Measurements from ENCODE around the gene HECTD4. TPM values are rescaled to one million over a fixed set of nuclear protein-coding genes. Genes with fewer than 3 reads are reported as not detected.

The HECTD4 gene
- total RNA-seq, 1 experiment from 2014 or later: 54.5 TPM

- no peak overlapping the region for H3K27ac Mint-ChIP-seq (ENCODE audit: unreplicated experiment)
- no peaks in the 10 kb centered on the region for H3K27me3 Mint-ChIP-seq (ENCODE audit: insufficient read depth, unreplicated experiment)
- H3K9me3 Mint-ChIP-seq (ENCODE audit: unreplicated experiment): no peaks in the 10 kb centered on the region
- no peaks in the 10 kb centered on the region for H3K4me1 Mint-ChIP-seq (ENCODE audit: low read depth, unreplicated experiment)
- TF ChIP-seq, protein P1, sequence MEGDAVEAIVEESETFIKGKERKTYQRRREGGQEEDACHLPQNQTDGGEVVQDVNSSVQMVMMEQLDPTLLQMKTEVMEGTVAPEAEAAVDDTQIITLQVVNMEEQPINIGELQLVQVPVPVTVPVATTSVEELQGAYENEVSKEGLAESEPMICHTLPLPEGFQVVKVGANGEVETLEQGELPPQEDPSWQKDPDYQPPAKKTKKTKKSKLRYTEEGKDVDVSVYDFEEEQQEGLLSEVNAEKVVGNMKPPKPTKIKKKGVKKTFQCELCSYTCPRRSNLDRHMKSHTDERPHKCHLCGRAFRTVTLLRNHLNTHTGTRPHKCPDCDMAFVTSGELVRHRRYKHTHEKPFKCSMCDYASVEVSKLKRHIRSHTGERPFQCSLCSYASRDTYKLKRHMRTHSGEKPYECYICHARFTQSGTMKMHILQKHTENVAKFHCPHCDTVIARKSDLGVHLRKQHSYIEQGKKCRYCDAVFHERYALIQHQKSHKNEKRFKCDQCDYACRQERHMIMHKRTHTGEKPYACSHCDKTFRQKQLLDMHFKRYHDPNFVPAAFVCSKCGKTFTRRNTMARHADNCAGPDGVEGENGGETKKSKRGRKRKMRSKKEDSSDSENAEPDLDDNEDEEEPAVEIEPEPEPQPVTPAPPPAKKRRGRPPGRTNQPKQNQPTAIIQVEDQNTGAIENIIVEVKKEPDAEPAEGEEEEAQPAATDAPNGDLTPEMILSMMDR (IDR thresholded peaks at IDR 0.05; ENCODE audit: insufficient read depth in 1 of 2, low read depth in 1 of 2, low read length in 1 of 2, severe bottlenecking in 1 of 2, unreplicated experiment in 1 of 2): no peak
- ChIA-PET POLR2A (no interaction called here), CTCF (no interaction called here)
- no TSS peak for BruUV-seq (replicated peaks)
- peaks cover 66% of the 10 kb centered on the region for H3K36me3 Mint-ChIP-seq (ENCODE audit: insufficient read depth, unreplicated experiment)
- no peak overlapping the region for H3K4me3 Mint-ChIP-seq (ENCODE audit: unreplicated experiment)
- Histone ChIP-seq H3K27me3 (replicated peaks; ENCODE audit: control insufficient read depth, insufficient read depth, low read length) (no peaks in the 10 kb centered on the region), H3K9me3 (no peaks in the 10 kb centered on the region), H3K4me3 (ENCODE audit: low read depth, low read length) (no peak overlapping the region), H3K36me3 (ENCODE audit: control insufficient read depth, insufficient read depth, low read length) (peaks cover 1% of the 10 kb centered on the region; the same call in 1 of the 2 replicates), H3K4me1 (no peaks in the 10 kb centered on the region)
- DNase-seq: no peak
- intact Hi-C loops (cut with micrococcal nuclease; ENCODE audit: unreplicated experiment): no loop called here
Observed at GRCh38 chr12:112238441-112238840, 143.8 kb downstream of the HECTD4 start.

GRCh38 chr12:112236786-112237185 lies 145.4 kb downstream of the HECTD4 start:
- H3K4me1 ChIP-seq: no peaks in the 10 kb centered on the region
- no peaks in the 10 kb centered on the region for H3K27me3 Mint-ChIP-seq (ENCODE audit: insufficient read depth, unreplicated experiment)
- TF ChIP-seq, protein P1 (IDR thresholded peaks at IDR 0.05; ENCODE audit: insufficient read depth in 1 of 2, low read depth in 1 of 2, low read length in 1 of 2, severe bottlenecking in 1 of 2, unreplicated experiment in 1 of 2): no peak
- no peak for DNase-seq
- H3K9me3 Mint-ChIP-seq (ENCODE audit: unreplicated experiment): no peaks in the 10 kb centered on the region
- peaks cover 1% of the 10 kb centered on the region; the same call in 1 of the 2 replicates for H3K36me3 ChIP-seq (ENCODE audit: control insufficient read depth, insufficient read depth, low read length)
- ChIA-PET POLR2A (no interaction called here), CTCF (no interaction called here)
- BruUV-seq (replicated peaks): no TSS peak
- no peak overlapping the region for H3K4me3 Mint-ChIP-seq (ENCODE audit: unreplicated experiment)
- no peaks in the 10 kb centered on the region for H3K27me3 ChIP-seq (replicated peaks; ENCODE audit: control insufficient read depth, insufficient read depth, low read length)
- H3K4me1 Mint-ChIP-seq (ENCODE audit: low read depth, unreplicated experiment): no peaks in the 10 kb centered on the region
- peaks cover 66% of the 10 kb centered on the region for H3K36me3 Mint-ChIP-seq (ENCODE audit: insufficient read depth, unreplicated experiment)
- H3K9me3 ChIP-seq: no peaks in the 10 kb centered on the region
- intact Hi-C loops (cut with micrococcal nuclease; ENCODE audit: unreplicated experiment): no loop called here
- no peak overlapping the region for H3K4me3 ChIP-seq (ENCODE audit: low read depth, low read length)
- H3K27ac Mint-ChIP-seq (ENCODE audit: unreplicated experiment): no peak overlapping the region

DNA sequence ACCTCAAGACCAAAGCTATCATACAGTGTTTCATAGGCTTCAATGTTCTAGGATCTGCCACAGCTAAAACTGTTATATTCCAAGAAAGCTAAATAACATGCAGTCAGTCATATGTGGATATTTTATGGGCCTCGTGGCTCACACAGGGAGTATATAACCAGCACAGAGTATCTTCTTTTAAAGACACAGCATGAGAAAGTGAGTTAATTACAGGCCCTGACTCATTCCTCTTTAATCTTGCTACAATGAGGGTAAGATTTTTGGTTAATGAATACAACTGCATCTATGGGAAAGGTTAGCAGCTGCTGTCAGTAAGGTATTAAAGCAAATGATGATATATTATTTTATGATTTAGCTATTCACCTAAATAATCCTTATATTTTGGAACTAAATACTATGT lies 145.8 kb downstream of the HECTD4 start:
- Histone ChIP-seq H3K36me3 (ENCODE audit: control insufficient read depth, insufficient read depth, low read length) (peaks cover 1% of the 10 kb centered on the region; the same call in 1 of the 2 replicates), H3K4me1 (no peaks in the 10 kb centered on the region), H3K4me3 (ENCODE audit: low read depth, low read length) (no peak overlapping the region), H3K27me3 (replicated peaks; ENCODE audit: control insufficient read depth, insufficient read depth, low read length) (no peaks in the 10 kb centered on the region), H3K9me3 (no peaks in the 10 kb centered on the region)
- Mint-ChIP-seq H3K27ac (ENCODE audit: unreplicated experiment) (no peak overlapping the region), H3K4me1 (ENCODE audit: low read depth, unreplicated experiment) (no peaks in the 10 kb centered on the region), H3K36me3 (ENCODE audit: insufficient read depth, unreplicated experiment) (peaks cover 65% of the 10 kb centered on the region), H3K9me3 (ENCODE audit: unreplicated experiment) (no peaks in the 10 kb centered on the region), H3K27me3 (ENCODE audit: insufficient read depth, unreplicated experiment) (no peaks in the 10 kb centered on the region), H3K4me3 (ENCODE audit: unreplicated experiment) (no peak overlapping the region)
- CTCF ChIA-PET: no interaction called here
- POLR2A ChIA-PET: no interaction called here
- intact Hi-C loops (cut with micrococcal nuclease; ENCODE audit: unreplicated experiment): no loop called here
- TF ChIP-seq, protein P1 (IDR thresholded peaks at IDR 0.05; ENCODE audit: insufficient read depth in 1 of 2, low read depth in 1 of 2, low read length in 1 of 2, severe bottlenecking in 1 of 2, unreplicated experiment in 1 of 2): no peak
- BruUV-seq (replicated peaks): no TSS peak
- DNase-seq: no peak

Measured in Caco-2 (cell line).